ENCODE data around the gene ZSCAN31.

The ZSCAN31 gene

DNA sequence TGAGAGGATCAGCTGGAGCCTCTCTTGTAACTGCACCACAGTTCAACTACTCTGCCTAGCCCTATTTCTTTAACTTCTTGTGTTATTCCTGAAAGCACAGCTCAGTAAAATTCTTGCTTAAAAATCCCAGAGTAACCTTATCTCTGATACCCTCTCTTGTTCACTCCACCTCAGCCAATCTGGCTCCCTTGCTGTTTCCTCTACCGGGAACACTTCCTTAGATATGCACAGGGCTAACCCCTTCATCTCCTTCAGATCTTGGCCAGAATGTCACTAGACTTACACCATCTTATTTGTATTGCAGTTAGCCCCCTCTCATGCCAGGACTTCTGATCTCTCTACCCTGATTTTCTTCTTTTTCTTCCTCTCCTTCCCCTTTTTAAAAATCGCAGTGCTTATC lies 11.2 kb upstream of the ZSCAN31 start:
- no peak for DNase-seq (ENCODE audit: low spot score)
- TF ChIP-seq CTCF (IDR thresholded peaks at IDR 0.05; ENCODE audit: borderline replicate concordance, control extremely low read depth, extremely low read depth, insufficient read depth, missing control alignments), result no peak
- in situ Hi-C loops (cut with MboI; ENCODE audit: low sequenced_read_pairs, unreplicated experiment), result no loop called here

DNA sequence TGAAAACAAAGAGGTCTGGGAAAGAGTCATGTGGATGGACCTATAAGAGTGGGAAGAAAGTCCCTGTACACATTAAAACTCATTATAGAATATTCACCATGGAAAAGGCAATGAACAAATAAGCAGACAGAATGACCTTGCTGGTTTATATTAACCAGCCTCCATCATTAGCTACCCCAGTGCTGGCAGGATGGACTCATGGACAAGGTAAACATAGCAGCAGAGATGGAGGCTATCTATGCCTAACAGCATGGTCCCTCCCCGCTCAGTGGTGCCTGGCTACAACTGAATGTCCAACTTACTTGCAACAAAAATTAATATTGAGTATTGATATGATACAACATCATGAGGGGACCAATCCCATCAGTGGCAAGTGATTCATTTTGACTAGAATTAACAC lies 9.3 kb upstream of the ZSCAN31 start:
- TF ChIP-seq CTCF (IDR thresholded peaks at IDR 0.05; ENCODE audit: borderline replicate concordance, control extremely low read depth, extremely low read depth, insufficient read depth, missing control alignments), result no peak
- no peak for DNase-seq (ENCODE audit: low spot score)
- in situ Hi-C loops (cut with MboI; ENCODE audit: low sequenced_read_pairs, unreplicated experiment), result no loop called here

- no peak for TF ChIP-seq CTCF (IDR thresholded peaks at IDR 0.05; ENCODE audit: borderline replicate concordance, control extremely low read depth, extremely low read depth, insufficient read depth, missing control alignments)
- no peak for DNase-seq (ENCODE audit: low spot score)
- in situ Hi-C loops (cut with MboI; ENCODE audit: low sequenced_read_pairs, unreplicated experiment), result no loop called here
Observed at GRCh38 chr6:28343898-28344677, 8.1 kb upstream of the ZSCAN31 start.

- TF ChIP-seq CTCF (IDR thresholded peaks at IDR 0.05; ENCODE audit: borderline replicate concordance, control extremely low read depth, extremely low read depth, insufficient read depth, missing control alignments), result no peak
- no peak for DNase-seq (ENCODE audit: low spot score)
- in situ Hi-C loops (cut with MboI; ENCODE audit: low sequenced_read_pairs, unreplicated experiment), result no loop called here
Observed at GRCh38 chr6:28340310-28341095, 4.6 kb upstream of the ZSCAN31 start.

- TF ChIP-seq CTCF (IDR thresholded peaks at IDR 0.05; ENCODE audit: borderline replicate concordance, control extremely low read depth, extremely low read depth, insufficient read depth, missing control alignments), result no peak
Observed at GRCh38 chr6:28337121-28337520, 1.2 kb upstream of the ZSCAN31 start.

DNA sequence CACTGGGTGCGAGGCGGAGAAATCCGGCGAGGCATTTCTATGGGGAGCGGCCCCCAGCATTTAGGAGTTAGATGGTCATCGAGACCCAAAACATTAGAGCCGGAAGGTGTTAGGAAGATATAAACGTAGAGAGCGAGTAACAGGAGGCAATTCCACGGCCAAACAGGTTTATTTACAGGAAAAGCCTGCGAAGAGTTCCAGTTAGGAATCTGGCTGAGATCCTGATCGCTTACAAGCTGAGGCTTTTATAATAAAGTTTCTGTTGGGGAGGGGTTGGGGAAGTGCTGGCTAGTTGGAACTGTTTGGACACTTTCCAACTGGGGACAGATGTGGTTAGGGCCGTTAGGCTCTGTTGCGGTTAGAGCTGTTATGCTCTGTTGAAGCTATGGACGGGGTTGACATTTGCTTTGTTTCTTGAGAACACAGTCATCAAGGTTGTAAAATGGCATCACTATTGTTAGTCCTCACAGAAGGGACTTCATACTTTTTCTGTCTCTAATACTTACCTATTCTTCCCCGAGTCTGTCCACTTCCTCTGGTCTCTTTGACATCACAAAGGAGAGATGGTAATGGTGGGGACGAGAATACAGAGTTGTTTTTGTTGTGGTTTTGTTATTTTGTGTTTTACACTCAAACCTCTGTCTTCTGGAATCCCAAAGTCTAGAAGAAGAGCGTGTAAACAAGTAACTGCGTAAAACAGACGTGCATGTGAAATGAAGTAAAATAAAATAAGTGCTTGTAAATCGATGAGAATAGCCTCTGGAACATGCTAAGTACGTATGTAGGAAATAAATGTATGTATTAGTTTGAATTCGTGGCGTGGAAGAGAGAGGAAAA lies 554 bp upstream of the ZSCAN31 start:
- in situ Hi-C loops (cut with MboI; ENCODE audit: low sequenced_read_pairs, unreplicated experiment), result no loop called here
- TF ChIP-seq CTCF (IDR thresholded peaks at IDR 0.05; ENCODE audit: borderline replicate concordance, control extremely low read depth, extremely low read depth, insufficient read depth, missing control alignments), result no peak
- peak; percentile 40 for DNase-seq (ENCODE audit: low spot score)

More at GRCh38 chr6:28337121-28337520, 1.2 kb upstream of the ZSCAN31 start:
- no peak for DNase-seq (ENCODE audit: low spot score)
- in situ Hi-C loops (cut with MboI; ENCODE audit: low sequenced_read_pairs, unreplicated experiment), result no loop called here
